ENCODE data around the gene CACNB3. TPM values are rescaled to one million over a fixed set of nuclear protein-coding genes. Genes with fewer than 3 reads are reported as not detected.

CACNB3 gene
- 26.8 to 42.5 TPM (median 33.5 TPM) in 5 replicates for total RNA-seq (2022; extraction: Qiagen RNA extraction; ENCODE audit: low read depth)

GRCh38 chr12:48817873-48818830 is at the start of gene CACNB3:
Gene CACNB3 (plus strand): TSS chr12:48818496. CDS start chr12:48818930, 434 bp downstream.

GRCh38 chr12:48788854-48789775 is 29.2 kb upstream of the CACNB3 start, which contains the start of gene ADCY6:
Gene ADCY6 (minus strand): TSS chr12:48789089. CDS start chr12:48783434, 5,655 bp downstream.

DNA sequence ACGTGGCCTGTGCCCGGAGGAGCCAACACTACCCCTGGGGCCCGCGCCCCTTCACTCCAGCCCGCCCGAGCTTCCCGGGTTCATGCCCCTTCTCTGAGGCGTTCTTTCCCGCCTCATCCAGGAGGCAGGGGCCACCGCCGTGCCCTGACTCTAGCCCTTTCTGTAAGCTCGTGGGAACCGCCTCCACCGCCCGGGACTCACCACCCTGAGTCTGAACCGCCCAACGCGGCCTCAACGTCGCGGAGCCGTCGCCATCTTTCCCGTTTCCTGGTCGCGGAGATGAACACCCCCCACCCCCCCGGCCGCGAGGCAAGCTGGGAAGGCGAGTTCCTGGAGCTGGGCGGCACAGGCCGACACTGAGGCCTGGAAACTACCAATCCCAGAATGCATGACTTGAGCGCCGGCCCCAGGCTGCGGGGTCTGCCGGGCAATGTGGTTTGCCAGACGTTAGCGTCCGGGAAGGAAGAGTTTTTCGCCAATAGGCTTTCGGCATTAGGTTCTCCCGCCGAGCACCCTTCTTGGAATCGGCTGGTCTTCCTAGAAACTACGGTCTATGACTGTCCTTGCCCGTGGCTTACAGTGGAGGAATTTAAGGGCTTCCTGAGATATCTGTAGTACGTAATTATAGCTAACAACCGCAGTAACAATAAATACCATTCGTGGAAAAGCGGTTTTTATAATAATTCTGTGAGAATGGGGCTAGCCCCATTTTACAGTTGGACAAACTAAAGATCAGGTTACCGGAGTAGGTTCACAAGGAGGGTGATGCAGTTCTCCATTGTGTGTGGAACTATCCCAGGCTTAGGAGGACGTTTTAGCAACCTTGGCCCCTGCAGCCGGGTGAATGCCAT is 33.8 kb downstream of the CACNB3 start, which contains the start of gene DDX23:
DDX23 (minus strand) TSS at position 281 of the 851 bp plus-strand sequence. CDS start 6,381 bp downstream, outside the sequence.

DNA sequence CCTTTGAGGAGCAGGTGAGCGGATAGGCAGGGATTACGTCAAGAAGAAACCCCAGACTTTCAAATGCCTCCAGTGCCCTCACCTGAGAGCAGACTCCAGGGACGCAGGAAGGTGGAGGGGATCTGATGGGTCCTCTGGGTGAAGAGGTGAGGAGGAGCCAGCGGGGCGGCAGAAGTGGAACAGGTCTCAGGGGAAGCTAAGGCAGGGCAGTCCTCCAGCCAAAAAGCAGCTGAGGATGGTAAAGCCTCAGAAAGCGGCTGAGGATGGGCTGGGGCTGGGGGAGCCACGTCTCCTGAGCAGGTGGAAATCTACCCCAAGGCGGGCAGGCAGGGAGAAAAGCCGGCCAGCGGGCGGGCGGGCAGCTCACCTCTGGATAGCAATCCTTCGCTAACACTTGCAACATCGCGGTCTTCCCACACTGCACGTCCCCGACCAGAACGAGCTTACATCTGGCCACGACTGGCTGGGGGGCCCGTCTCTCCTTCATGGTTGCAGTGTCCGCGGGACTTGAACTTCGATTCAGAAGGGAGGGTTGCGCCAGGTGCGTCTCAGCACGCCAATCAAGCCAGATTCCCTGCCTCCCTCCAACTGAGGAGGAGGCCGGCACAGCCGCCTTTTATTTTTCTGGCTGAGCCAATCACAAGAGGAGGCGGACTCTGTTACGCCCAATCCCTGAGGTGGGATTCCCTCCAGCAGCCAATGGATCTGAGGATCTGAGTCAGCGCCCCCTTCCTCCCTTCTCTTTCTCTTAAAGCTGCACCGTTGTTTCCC is 47.2 kb downstream of the CACNB3 start, which contains the start of gene RND1:
RND1 (minus strand) TSS at position 590 of the 771 bp plus-strand sequence; CDS start at position 487, 103 bp downstream.

Other genes starting within 250 kb of the CACNB3 start
- gene LALBA, start 248.4 kb upstream of the CACNB3 start, total RNA-seq (2022; extraction: Qiagen RNA extraction; ENCODE audit: low read depth) = not detected in 5 replicates
- gene KANSL2, start 136.3 kb upstream of the CACNB3 start, total RNA-seq (2022; extraction: Qiagen RNA extraction; ENCODE audit: low read depth) = 31.5 to 41.2 TPM (median 36.0 TPM) in 5 replicates
- 12.8 to 15.9 TPM (median 14.0 TPM) in 5 replicates for gene CCNT1, start 101.8 kb upstream of the CACNB3 start, total RNA-seq (2022; extraction: Qiagen RNA extraction; ENCODE audit: low read depth)
- gene ADCY6, start 29.4 kb upstream of the CACNB3 start, total RNA-seq (2022; extraction: Qiagen RNA extraction; ENCODE audit: low read depth) = 11.0 to 17.3 TPM (median 14.5 TPM) in 5 replicates
- gene DDX23, start 33.7 kb downstream of the CACNB3 start, total RNA-seq (2022; extraction: Qiagen RNA extraction; ENCODE audit: low read depth) = 88.3 to 94.1 TPM (median 90.0 TPM) in 5 replicates
- gene RND1, start 47.4 kb downstream of the CACNB3 start, total RNA-seq (2022; extraction: Qiagen RNA extraction; ENCODE audit: low read depth) = 18.7 to 26.5 TPM (median 19.9 TPM) in 5 replicates
- gene FKBP11, start 107.0 kb downstream of the CACNB3 start, total RNA-seq (2022; extraction: Qiagen RNA extraction; ENCODE audit: low read depth) = 46.4 to 62.3 TPM (median 57.0 TPM) in 5 replicates
- 116 to 162 TPM (median 157 TPM) in 5 replicates for gene ARF3, start 139.0 kb downstream of the CACNB3 start, total RNA-seq (2022; extraction: Qiagen RNA extraction; ENCODE audit: low read depth)
- gene WNT10B, start 153.2 kb downstream of the CACNB3 start, total RNA-seq (2022; extraction: Qiagen RNA extraction; ENCODE audit: low read depth) = 1.8 to 2.7 TPM (median 2.4 TPM) in 5 replicates
- 0.07 TPM in 1 of 5 replicates, not detected in the others for gene WNT1, start 159.8 kb downstream of the CACNB3 start, total RNA-seq (2022; extraction: Qiagen RNA extraction; ENCODE audit: low read depth)
- gene DDN, start 180.9 kb downstream of the CACNB3 start, total RNA-seq (2022; extraction: Qiagen RNA extraction; ENCODE audit: low read depth) = 0.64 to 0.74 TPM (median 0.66 TPM) in 5 replicates
- 43.3 to 50.6 TPM (median 44.3 TPM) in 5 replicates for gene PRKAG1, start 200.3 kb downstream of the CACNB3 start, total RNA-seq (2022; extraction: Qiagen RNA extraction; ENCODE audit: low read depth)
- 32.8 to 47.2 TPM (median 40.1 TPM) in 5 replicates for gene KMT2D, start 242.3 kb downstream of the CACNB3 start, total RNA-seq (2022; extraction: Qiagen RNA extraction; ENCODE audit: low read depth)